ENCODE measurements around the gene FCRL3.

DNA sequence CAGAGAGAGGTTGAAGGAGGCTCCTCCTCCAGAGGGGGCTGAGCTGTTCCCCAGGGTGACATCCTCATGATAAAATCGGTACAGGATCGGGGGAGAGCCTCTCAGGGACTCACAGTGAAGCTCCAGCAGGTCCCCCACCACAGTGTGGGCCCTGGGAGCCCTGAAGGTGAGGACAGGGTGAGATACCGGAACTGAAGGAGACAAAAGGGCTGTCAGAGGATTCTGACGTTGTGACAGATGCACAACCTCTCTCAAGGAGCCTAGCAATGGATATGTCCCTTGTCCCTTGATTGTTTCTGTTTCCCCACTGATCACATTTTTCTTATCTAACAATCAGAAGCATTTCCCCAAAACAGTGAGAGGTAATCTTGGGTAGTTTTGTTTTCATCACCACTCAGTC, 5.2 kb downstream of the FCRL3 start:
- TF ChIP-seq, protein P1, sequence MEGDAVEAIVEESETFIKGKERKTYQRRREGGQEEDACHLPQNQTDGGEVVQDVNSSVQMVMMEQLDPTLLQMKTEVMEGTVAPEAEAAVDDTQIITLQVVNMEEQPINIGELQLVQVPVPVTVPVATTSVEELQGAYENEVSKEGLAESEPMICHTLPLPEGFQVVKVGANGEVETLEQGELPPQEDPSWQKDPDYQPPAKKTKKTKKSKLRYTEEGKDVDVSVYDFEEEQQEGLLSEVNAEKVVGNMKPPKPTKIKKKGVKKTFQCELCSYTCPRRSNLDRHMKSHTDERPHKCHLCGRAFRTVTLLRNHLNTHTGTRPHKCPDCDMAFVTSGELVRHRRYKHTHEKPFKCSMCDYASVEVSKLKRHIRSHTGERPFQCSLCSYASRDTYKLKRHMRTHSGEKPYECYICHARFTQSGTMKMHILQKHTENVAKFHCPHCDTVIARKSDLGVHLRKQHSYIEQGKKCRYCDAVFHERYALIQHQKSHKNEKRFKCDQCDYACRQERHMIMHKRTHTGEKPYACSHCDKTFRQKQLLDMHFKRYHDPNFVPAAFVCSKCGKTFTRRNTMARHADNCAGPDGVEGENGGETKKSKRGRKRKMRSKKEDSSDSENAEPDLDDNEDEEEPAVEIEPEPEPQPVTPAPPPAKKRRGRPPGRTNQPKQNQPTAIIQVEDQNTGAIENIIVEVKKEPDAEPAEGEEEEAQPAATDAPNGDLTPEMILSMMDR (conservative IDR thresholded peaks at IDR 0.05) = no peak
- TF ChIP-seq EZH2 (IDR thresholded peaks at IDR 0.05; ENCODE audit: low read depth) = no peak

Measured in PC-9 (cell line).